ENCODE results near the gene CMTM3.
"Not testable (repeated sequence)": the region's sequence is repeated elsewhere in the genome, so short reads cannot be mapped to it uniquely, and the experiment has no call there.

The CMTM3 gene

GRCh38 chr16:66651965-66652364 lies 47.5 kb downstream of the CMTM3 start:
- Mint-ChIP-seq H3K4me1 (peaks cover 10% of the 10 kb centered on the region), H3K27me3 (peaks cover 30% of the 10 kb centered on the region), H3K4me3 (no peak overlapping the region), H3K36me3 (ENCODE audit: insufficient read depth) (peaks cover 6% of the 10 kb centered on the region), H3K9me3 (no peaks in the 10 kb centered on the region), H3K27ac (ENCODE audit: low read depth) (no peak overlapping the region)
- no peak for ATAC-seq (replicated peaks; ENCODE audit: extremely low read depth, poor library complexity, severe bottlenecking)
- no peak for DNase-seq (ENCODE audit: low spot score in 2 of 2)

DNA sequence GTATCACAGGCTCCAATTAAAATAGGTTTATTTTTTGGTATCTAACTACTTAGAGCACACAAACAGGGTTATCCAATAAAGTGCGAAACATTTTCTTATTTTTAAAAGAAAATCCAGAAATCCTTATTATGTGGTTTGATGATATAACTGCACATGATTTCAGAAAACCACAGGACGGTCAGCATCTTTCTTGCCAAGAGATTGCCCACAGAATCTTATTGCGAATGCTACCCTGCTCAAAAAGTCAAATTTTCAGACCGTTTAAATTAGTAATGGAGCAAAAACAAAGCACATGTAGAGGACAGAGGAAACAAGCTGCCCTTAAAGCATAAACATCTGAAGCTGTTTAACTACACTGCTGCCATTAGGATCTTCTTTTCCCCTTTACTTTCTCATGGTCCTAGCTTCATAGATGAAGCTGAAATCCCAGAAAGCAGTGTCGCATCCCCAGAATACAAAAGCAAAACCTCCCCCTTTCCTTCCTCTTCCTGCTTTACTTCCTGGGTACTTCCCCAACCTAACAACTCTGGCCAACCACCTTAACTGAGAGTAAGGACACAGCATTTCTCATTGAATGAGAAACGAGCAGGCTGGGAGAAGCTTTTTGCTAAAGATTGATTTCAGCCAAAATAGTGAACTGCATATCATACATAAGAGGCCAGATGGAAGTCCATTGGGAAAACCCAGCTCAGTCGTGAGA lies 48.3 kb downstream of the CMTM3 start:
- no peaks in the 10 kb centered on the region for H3K9me3 Mint-ChIP-seq
- H3K27me3 Mint-ChIP-seq: peaks cover 32% of the 10 kb centered on the region
- no peak overlapping the region for H3K4me3 Mint-ChIP-seq
- peaks cover 6% of the 10 kb centered on the region for H3K36me3 Mint-ChIP-seq (ENCODE audit: insufficient read depth)
- no peak for ATAC-seq (replicated peaks; ENCODE audit: extremely low read depth, poor library complexity, severe bottlenecking)
- H3K4me1 Mint-ChIP-seq: peaks cover 10% of the 10 kb centered on the region
- no peak for DNase-seq (ENCODE audit: low spot score in 2 of 2)
- no peak overlapping the region for H3K27ac Mint-ChIP-seq (ENCODE audit: low read depth)

- no peak for ATAC-seq (replicated peaks; ENCODE audit: extremely low read depth, poor library complexity, severe bottlenecking)
- Mint-ChIP-seq H3K4me3 (no peak overlapping the region), H3K27ac (ENCODE audit: low read depth) (no peak overlapping the region), H3K36me3 (ENCODE audit: insufficient read depth) (peaks cover 6% of the 10 kb centered on the region), H3K4me1 (peaks cover 10% of the 10 kb centered on the region), H3K27me3 (peaks cover 32% of the 10 kb centered on the region), H3K9me3 (no peaks in the 10 kb centered on the region)
- DNase-seq (ENCODE audit: low spot score in 2 of 2): no peak
These were observed 49.3 kb downstream of the CMTM3 start for GRCh38 chr16:66653581-66654350.

GRCh38 chr16:66656547-66656946 lies 52.0 kb downstream of the CMTM3 start:
- no peak overlapping the region for H3K27ac Mint-ChIP-seq (ENCODE audit: low read depth)
- no peaks in the 10 kb centered on the region for H3K4me1 Mint-ChIP-seq
- peaks cover 32% of the 10 kb centered on the region for H3K27me3 Mint-ChIP-seq
- DNase-seq (ENCODE audit: low spot score in 2 of 2) (no peak), ATAC-seq (replicated peaks; ENCODE audit: extremely low read depth, poor library complexity, severe bottlenecking) (no peak)
- peaks cover 4% of the 10 kb centered on the region for H3K36me3 Mint-ChIP-seq (ENCODE audit: insufficient read depth)
- no peak overlapping the region for H3K4me3 Mint-ChIP-seq
- no peaks in the 10 kb centered on the region for H3K9me3 Mint-ChIP-seq

DNA sequence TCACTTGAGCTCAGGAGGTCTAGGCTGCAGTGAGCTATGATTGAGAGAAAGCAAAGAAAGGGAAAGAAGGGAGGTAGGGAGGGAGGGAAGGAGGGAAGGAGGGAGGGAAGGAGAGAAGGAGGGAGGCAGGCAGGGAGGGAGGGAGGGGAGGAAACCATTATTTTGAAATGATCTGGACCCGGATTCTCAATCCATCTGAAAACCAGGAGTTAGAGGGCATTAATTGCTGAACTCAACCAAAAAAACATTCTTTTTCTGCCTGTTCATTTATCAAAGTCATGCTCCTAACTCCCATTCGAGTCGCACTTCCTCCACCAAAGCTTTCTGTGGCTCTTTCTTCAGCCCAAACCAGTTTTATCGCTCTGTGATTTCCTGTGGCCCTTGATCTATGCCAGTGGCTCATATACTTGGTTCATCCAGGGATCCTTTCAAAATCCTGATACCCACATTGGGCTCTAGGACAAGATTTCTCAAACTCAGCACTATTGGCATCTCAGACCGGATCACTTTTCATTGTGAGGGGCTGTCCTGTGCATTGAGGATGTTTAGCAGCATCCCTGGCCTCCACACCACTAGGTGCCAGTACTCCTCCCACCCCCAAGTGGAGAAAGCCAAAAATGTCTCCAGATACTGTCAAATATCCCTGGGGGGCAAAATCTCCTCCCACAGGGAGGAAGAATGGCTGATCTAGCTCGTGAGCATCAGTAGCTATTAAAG lies 53.8 kb downstream of the CMTM3 start:
- Mint-ChIP-seq H3K4me1 (no peaks in the 10 kb centered on the region), H3K9me3 (no peaks in the 10 kb centered on the region), H3K36me3 (ENCODE audit: insufficient read depth) (peaks cover 2% of the 10 kb centered on the region), H3K27ac (ENCODE audit: low read depth) (no peak overlapping the region), H3K4me3 (no peak overlapping the region), H3K27me3 (peaks cover 32% of the 10 kb centered on the region)
- ATAC-seq (replicated peaks; ENCODE audit: extremely low read depth, poor library complexity, severe bottlenecking) (no peak), DNase-seq (ENCODE audit: low spot score in 2 of 2) (no peak)

DNA sequence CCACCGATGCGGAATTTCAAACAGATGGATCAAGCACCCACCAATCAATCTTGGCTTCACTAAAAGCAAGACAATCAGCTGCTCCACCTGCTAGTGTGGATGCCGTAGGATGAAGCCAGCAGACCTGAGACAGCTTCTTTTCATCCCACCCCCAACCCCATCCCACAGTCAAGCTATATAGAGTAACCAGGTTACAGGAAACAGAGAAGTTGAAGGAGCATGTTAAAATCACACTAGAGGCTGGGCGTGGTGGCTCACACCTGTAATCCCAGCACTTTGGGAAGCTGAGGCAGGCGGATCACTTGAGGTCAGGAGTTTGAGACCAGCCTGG lies 54.3 kb downstream of the CMTM3 start:
- Mint-ChIP-seq H3K27ac (ENCODE audit: low read depth) (no peak overlapping the region), H3K36me3 (ENCODE audit: insufficient read depth) (peaks cover 2% of the 10 kb centered on the region), H3K4me3 (no peak overlapping the region), H3K4me1 (no peaks in the 10 kb centered on the region), H3K9me3 (no peaks in the 10 kb centered on the region), H3K27me3 (peaks cover 32% of the 10 kb centered on the region)
- ATAC-seq (replicated peaks; ENCODE audit: extremely low read depth, poor library complexity, severe bottlenecking) (no peak), DNase-seq (ENCODE audit: low spot score in 2 of 2) (no peak)

GRCh38 chr16:66660422-66661209 lies 56.1 kb downstream of the CMTM3 start:
- Mint-ChIP-seq H3K36me3 (ENCODE audit: insufficient read depth) (no peaks in the 10 kb centered on the region), H3K27ac (ENCODE audit: low read depth) (no peak overlapping the region), H3K27me3 (peaks cover 15% of the 10 kb centered on the region), H3K4me1 (no peaks in the 10 kb centered on the region), H3K9me3 (no peaks in the 10 kb centered on the region), H3K4me3 (no peak overlapping the region)
- ATAC-seq (replicated peaks; ENCODE audit: extremely low read depth, poor library complexity, severe bottlenecking): no peak
- no peak for DNase-seq (ENCODE audit: low spot score in 2 of 2)

- Mint-ChIP-seq H3K36me3 (ENCODE audit: insufficient read depth) (no peaks in the 10 kb centered on the region), H3K27me3 (peaks cover 9% of the 10 kb centered on the region), H3K4me3 (no peak overlapping the region), H3K27ac (ENCODE audit: low read depth) (no peak overlapping the region), H3K4me1 (no peaks in the 10 kb centered on the region), H3K9me3 (no peaks in the 10 kb centered on the region)
- no peak for ATAC-seq (replicated peaks; ENCODE audit: extremely low read depth, poor library complexity, severe bottlenecking)
- DNase-seq (ENCODE audit: low spot score in 2 of 2): no peak
These were observed 56.7 kb downstream of the CMTM3 start for GRCh38 chr16:66661210-66661560.

- not testable (repeated sequence) for H3K4me3 Mint-ChIP-seq; H3K27me3 Mint-ChIP-seq; H3K27ac Mint-ChIP-seq (ENCODE audit: low read depth); ATAC-seq (replicated peaks; ENCODE audit: extremely low read depth, poor library complexity, severe bottlenecking); H3K9me3 Mint-ChIP-seq; DNase-seq (ENCODE audit: low spot score in 2 of 2); H3K36me3 Mint-ChIP-seq (ENCODE audit: insufficient read depth); H3K4me1 Mint-ChIP-seq
These were observed 57.3 kb downstream of the CMTM3 start for GRCh38 chr16:66661671-66662346.

GRCh38 chr16:66662445-66663194 lies 58.1 kb downstream of the CMTM3 start:
- ATAC-seq (replicated peaks; ENCODE audit: extremely low read depth, poor library complexity, severe bottlenecking): no peak
- H3K4me1 Mint-ChIP-seq: no peaks in the 10 kb centered on the region
- DNase-seq (ENCODE audit: low spot score in 2 of 2): no peak
- H3K36me3 Mint-ChIP-seq (ENCODE audit: insufficient read depth): no peaks in the 10 kb centered on the region
- H3K4me3 Mint-ChIP-seq: no peak overlapping the region
- no peak overlapping the region for H3K27ac Mint-ChIP-seq (ENCODE audit: low read depth)
- no peaks in the 10 kb centered on the region for H3K27me3 Mint-ChIP-seq
- H3K9me3 Mint-ChIP-seq: no peaks in the 10 kb centered on the region
